GM12873 (cell line): ENCODE results near the gene NUDT22.

Experiments
- TF ChIP-seq, protein P1 (sequence below): IDR thresholded peaks from 2 replicates; pipeline ENCODE4 v1.5.1; 2012; ENCODE audit warnings: low read depth, mild to moderate bottlenecking, moderate library complexity, low read length, control low read depth; ENCODE audit not compliant: insufficient read depth; ENCODE audit errors: missing control alignments

Gene NUDT22

DNA sequence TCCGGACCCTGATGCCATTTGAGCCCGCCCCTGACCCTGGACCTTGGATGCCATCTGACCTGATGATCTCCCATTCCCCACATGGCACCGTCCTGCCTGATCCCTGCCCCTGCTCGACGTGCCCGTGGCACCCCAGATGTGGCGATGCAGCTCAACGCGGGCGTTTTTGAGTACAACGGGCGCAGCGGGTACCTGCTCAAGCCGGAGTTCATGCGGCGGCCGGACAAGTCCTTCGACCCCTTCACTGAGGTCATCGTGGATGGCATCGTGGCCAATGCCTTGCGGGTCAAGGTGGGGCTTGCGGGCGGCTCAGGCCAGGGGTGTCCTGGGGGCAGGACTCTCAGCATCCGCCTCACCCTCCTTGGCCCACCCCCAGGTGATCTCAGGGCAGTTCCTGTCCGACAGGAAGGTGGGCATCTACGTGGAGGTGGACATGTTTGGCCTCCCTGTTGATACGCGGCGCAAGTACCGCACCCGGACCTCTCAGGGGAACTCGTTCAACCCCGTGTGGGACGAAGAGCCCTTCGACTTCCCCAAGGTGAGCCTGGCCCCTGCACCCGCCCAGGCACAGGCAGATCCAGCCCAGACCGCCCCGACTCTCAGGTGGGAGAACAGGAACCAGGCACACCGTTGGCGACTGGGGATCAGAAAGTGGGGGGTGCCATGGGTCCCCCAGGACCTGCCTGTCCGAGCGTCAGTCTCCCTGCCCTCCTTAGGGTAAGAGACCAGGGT lies 36.4 kb downstream of the NUDT22 start:
- TF ChIP-seq, protein P1, sequence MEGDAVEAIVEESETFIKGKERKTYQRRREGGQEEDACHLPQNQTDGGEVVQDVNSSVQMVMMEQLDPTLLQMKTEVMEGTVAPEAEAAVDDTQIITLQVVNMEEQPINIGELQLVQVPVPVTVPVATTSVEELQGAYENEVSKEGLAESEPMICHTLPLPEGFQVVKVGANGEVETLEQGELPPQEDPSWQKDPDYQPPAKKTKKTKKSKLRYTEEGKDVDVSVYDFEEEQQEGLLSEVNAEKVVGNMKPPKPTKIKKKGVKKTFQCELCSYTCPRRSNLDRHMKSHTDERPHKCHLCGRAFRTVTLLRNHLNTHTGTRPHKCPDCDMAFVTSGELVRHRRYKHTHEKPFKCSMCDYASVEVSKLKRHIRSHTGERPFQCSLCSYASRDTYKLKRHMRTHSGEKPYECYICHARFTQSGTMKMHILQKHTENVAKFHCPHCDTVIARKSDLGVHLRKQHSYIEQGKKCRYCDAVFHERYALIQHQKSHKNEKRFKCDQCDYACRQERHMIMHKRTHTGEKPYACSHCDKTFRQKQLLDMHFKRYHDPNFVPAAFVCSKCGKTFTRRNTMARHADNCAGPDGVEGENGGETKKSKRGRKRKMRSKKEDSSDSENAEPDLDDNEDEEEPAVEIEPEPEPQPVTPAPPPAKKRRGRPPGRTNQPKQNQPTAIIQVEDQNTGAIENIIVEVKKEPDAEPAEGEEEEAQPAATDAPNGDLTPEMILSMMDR: no peak

- TF ChIP-seq, protein P1: no peak
Observed at GRCh38 chr11:64263021-64263946, 37.2 kb downstream of the NUDT22 start.

DNA sequence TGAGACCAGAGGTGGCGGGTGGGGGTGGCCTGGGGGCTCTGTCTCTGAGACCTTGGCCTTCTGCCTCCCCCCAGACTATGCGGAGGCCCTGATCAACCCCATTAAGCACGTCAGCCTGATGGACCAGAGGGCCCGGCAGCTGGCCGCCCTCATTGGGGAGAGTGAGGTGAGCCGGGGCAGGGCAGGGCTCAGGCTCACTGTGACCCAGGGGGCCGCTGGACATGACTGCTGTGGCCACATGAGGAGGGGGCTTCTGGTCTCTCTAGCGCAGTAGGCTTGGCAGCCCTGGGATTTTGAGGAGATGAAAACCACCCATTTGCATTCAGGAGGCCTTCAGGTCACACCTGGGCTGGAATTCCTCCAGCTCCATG lies 37.9 kb downstream of the NUDT22 start:
- TF ChIP-seq, protein P1: no peak

DNA sequence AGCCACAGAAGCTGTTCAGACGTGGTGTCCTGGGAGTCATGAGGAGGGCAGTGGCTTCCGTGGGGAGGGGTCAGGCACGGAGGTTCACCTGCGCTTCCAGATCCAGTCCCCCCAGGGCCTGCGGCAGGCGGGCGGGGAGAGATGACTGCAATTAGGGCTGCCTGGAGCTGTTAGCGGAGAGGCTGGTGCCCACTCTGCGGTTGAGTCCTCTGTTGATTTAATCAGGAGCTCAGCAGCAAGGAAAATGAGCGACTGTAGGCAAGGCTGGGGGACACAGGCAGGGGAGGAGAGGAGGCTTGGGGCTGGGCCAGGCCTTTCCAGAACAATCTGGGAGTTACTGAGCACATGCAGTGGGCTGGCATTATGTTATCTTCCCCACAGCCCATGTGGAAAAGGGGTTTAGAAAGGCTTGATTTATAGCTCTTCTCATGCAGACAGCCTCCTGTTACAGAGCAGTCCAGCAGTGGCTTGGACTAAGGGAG lies 38.3 kb downstream of the NUDT22 start:
- TF ChIP-seq, protein P1: no peak

- TF ChIP-seq, protein P1: no peak
Observed at GRCh38 chr11:64265176-64266160, 39.4 kb downstream of the NUDT22 start.

- TF ChIP-seq, protein P1: no peak
Observed at GRCh38 chr11:64266339-64266738, 40.3 kb downstream of the NUDT22 start.
